Upper lobe of left lung (tissue), 6 donors: ENCODE data around the gene HTR6. TPM values are rescaled to one million over a fixed set of nuclear protein-coding genes. Genes with fewer than 3 reads are reported as not detected.

Source experiments
- ATAC-seq, 2 donors: fragments of 200-7000 bp; cut with Tn5 transposase; one replicate each; pipeline ENCODE4 v1.9.1; 2022; ENCODE audit warnings: mild to moderate bottlenecking in 2 of 2, moderate library complexity in 2 of 2; ENCODE audit not compliant: low FRiP score in 2 of 2
- DNase-seq, 2 donors: peaks; one replicate each; pipeline ENCODE4 v3.0.0-alpha.2; 2019 to 2020
- H3K27ac ChIP-seq, 4 donors: fragments of 200-600 bp; sonication (generic); one replicate each; pipeline ENCODE4 v1.5.1; 2016 to 2019
- H3K27me3 ChIP-seq, 4 donors: fragments of 200-600 bp; sonication (generic); one replicate each; pipeline ENCODE4 v1.5.1; 2017 to 2019
- H3K36me3 ChIP-seq, 4 donors: fragments of 200-600 bp; sonication (generic); one replicate each; pipeline ENCODE4 v1.5.1; 2016 to 2019
- H3K4me1 ChIP-seq, 4 donors: fragments of 200-600 bp; sonication (generic); one replicate each; pipeline ENCODE4 v1.5.1; 2018 to 2019
- H3K4me3 ChIP-seq, 4 donors: fragments of 200-600 bp; sonication (generic); one replicate each; pipeline ENCODE4 v1.5.1; 2017 to 2019; ENCODE audit warnings: mild to moderate bottlenecking in 2 of 4, moderate library complexity in 1 of 4
- H3K9me3 ChIP-seq, 4 donors: fragments of 200-600 bp; sonication (generic); one replicate each; pipeline ENCODE4 v1.5.1; 2018 to 2019
- EP300 ChIP-seq, 4 donors: sonication (generic); formaldehyde crosslinking; IDR thresholded peaks; one replicate each; pipeline ENCODE4 v1.5.1; 2017; ENCODE audit warnings: antibody characterized with exemption in 4 of 4, control low read depth in 2 of 4
- POLR2A ChIP-seq, 4 donors: fragments of 450-650 bp; IDR thresholded peaks; one replicate each; pipeline ENCODE4 v1.5.1; 2016 to 2017; ENCODE audit warnings: antibody characterized with exemption in 4 of 4, mild to moderate bottlenecking in 2 of 4
- POLR2AphosphoS5 ChIP-seq, 2 donors: sonication (generic); formaldehyde crosslinking; IDR thresholded peaks; one replicate each; pipeline ENCODE4 v1.5.1; 2017; ENCODE audit warnings: antibody characterized with exemption in 2 of 2
- WGBS, 2 donors: methylation state at CpG; one replicate each; pipeline ENCODE4 v1.1.5; 2017 to 2018; 5-methylcytosine and 5-hydroxymethylcytosine counted together
- total RNA-seq, 6 donors: library from RNA; depleted of rRNA in 4 of 6; stranded (reverse); fragments of >200 nt in 4 of 6; gene quantifications; one replicate each; pipeline versions ENCODE4 v1.1.0 to v1.2.1, GENCODE V29; 2016 to 2021
- TF ChIP-seq, protein P1 (sequence below), 6 experiments: fragments of 450-650 bp in 4 of 6; fragments of 200-600 bp in 2 of 6; sonication (generic) in 2 of 6; IDR thresholded peaks; one replicate each; pipeline ENCODE4 v1.5.1; 2016 to 2019; ENCODE audit warnings: antibody characterized with exemption in 6 of 6
- donor health status: DM: no; HTN: no; CAD: no; lungs with moderate emphysema.
- donor health status: DM: no; HTN: yes; CAD: no; lungs with severe emphysema.

Gene HTR6
- total RNA-seq, 6 donors from 2014 or later = not detected

- no peak overlapping the region for H3K4me3 ChIP-seq
- no peak for TF ChIP-seq POLR2AphosphoS5 (IDR thresholded peaks at IDR 0.05)
- no peak for TF ChIP-seq POLR2A (IDR thresholded peaks at IDR 0.05)
- TF ChIP-seq, protein P1, sequence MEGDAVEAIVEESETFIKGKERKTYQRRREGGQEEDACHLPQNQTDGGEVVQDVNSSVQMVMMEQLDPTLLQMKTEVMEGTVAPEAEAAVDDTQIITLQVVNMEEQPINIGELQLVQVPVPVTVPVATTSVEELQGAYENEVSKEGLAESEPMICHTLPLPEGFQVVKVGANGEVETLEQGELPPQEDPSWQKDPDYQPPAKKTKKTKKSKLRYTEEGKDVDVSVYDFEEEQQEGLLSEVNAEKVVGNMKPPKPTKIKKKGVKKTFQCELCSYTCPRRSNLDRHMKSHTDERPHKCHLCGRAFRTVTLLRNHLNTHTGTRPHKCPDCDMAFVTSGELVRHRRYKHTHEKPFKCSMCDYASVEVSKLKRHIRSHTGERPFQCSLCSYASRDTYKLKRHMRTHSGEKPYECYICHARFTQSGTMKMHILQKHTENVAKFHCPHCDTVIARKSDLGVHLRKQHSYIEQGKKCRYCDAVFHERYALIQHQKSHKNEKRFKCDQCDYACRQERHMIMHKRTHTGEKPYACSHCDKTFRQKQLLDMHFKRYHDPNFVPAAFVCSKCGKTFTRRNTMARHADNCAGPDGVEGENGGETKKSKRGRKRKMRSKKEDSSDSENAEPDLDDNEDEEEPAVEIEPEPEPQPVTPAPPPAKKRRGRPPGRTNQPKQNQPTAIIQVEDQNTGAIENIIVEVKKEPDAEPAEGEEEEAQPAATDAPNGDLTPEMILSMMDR (IDR thresholded peaks at IDR 0.05) = no peak
- no peak for TF ChIP-seq EP300 (IDR thresholded peaks at IDR 0.05)
- DNase-seq = peak in 1 of 2 donors; percentile 23
- ATAC-seq = no peak
- no peaks in the 10 kb centered on the region for H3K4me1 ChIP-seq
- no peaks in the 10 kb centered on the region for H3K9me3 ChIP-seq
- H3K27me3 ChIP-seq = no peaks in the 10 kb centered on the region
- no peak overlapping the region for H3K27ac ChIP-seq
- H3K36me3 ChIP-seq = peaks cover 0 to 35% (median 5%) of the 10 kb centered on the region in 4 donors
- 80 to 88% methylated on average over 19 of the region's 19 CpGs for WGBS, 2 donors
Observed at GRCh38 chr1:19688041-19688842, 23.6 kb downstream of the HTR6 start.

GRCh38 chr1:19689085-19689757 lies 24.5 kb downstream of the HTR6 start:
- peaks cover 0 to 43% (median 10%) of the 10 kb centered on the region in 4 donors for H3K36me3 ChIP-seq
- H3K27ac ChIP-seq = no peak overlapping the region
- no peak overlapping the region for H3K4me3 ChIP-seq
- TF ChIP-seq POLR2A (IDR thresholded peaks at IDR 0.05) = no peak
- no peak for TF ChIP-seq POLR2AphosphoS5 (IDR thresholded peaks at IDR 0.05)
- TF ChIP-seq, protein P1 (IDR thresholded peaks at IDR 0.05) = no peak
- TF ChIP-seq EP300 (IDR thresholded peaks at IDR 0.05) = no peak
- ATAC-seq = no peak
- no peaks in the 10 kb centered on the region for H3K9me3 ChIP-seq
- WGBS, 2 donors = 78 to 94% methylated on average over 5 of the region's 5 CpGs
- no peaks in the 10 kb centered on the region for H3K4me1 ChIP-seq
- no peaks in the 10 kb centered on the region for H3K27me3 ChIP-seq
- no peak for DNase-seq

DNA sequence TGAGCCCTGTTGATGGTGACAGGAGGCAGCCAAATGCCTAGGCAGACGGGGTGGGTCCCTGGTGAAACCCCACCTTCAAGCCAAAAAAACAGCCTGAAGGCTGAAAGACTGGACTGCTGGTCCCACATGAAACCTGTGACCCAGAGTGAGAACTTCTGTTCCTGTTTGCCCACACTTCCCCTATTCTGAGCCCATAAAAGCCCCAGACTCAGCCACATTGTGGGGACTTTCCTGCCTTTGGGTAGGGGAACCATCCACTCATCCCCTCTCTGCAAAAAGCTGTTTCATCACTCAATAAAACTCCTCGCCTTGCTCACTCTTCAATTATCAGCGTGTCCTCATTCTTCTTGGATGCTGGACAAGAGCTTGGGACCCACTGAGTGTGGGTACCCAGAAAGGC lies 25.2 kb downstream of the HTR6 start:
- Histone ChIP-seq H3K4me3 (no peak overlapping the region), H3K9me3 (no peaks in the 10 kb centered on the region), H3K36me3 (peaks cover 0 to 46% (median 15%) of the 10 kb centered on the region in 4 donors), H3K27ac (no peak overlapping the region), H3K4me1 (no peaks in the 10 kb centered on the region), H3K27me3 (no peaks in the 10 kb centered on the region)
- no peak for ATAC-seq
- WGBS, 2 donors = 98 to 100% methylated on average over 3 of the region's 3 CpGs
- no peak for TF ChIP-seq POLR2AphosphoS5 (IDR thresholded peaks at IDR 0.05)
- TF ChIP-seq, protein P1 (IDR thresholded peaks at IDR 0.05) = no peak
- TF ChIP-seq EP300 (IDR thresholded peaks at IDR 0.05) = no peak
- DNase-seq = no peak

DNA sequence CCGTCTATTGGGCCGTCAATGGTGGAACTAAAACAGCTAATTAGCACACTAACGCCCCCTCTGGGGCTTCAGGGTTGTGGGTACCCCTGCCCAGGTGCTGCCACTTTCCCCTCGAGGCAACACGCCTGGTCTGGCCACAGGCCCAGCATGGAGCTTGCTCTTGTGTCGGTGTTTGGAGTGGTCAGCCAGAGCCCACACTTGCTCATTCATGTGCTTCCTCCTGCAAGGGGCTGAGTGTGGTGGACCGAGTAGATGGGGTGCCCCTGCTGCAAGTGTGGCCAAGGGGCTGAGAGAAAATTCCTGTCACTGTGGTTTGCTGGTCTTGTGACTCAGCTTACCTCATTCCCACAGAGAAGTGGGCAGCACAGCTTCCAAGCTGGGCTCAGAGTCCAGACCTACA lies 25.7 kb downstream of the HTR6 start:
- Histone ChIP-seq H3K27ac (no peak overlapping the region), H3K9me3 (no peaks in the 10 kb centered on the region), H3K4me3 (no peak overlapping the region), H3K36me3 (peaks cover 0 to 51% (median 17%) of the 10 kb centered on the region in 4 donors), H3K27me3 (no peaks in the 10 kb centered on the region), H3K4me1 (no peaks in the 10 kb centered on the region)
- TF ChIP-seq POLR2A (IDR thresholded peaks at IDR 0.05) (no peak), EP300 (IDR thresholded peaks at IDR 0.05) (no peak), POLR2AphosphoS5 (IDR thresholded peaks at IDR 0.05) (no peak)
- TF ChIP-seq, protein P1 (IDR thresholded peaks at IDR 0.05) = no peak
- WGBS, 2 donors = 86 to 94% methylated on average over 3 to 7 of the region's 7 CpGs
- DNase-seq = no peak
- no peak for ATAC-seq
